ENCODE results near the gene OLIG1.

OLIG1 gene

GRCh38 chr21:33031152-33031911 lies 38.6 kb upstream of the OLIG1 start:
- DNase-seq, result no peak

GRCh38 chr21:33032434-33033047 lies 37.4 kb upstream of the OLIG1 start:
- DNase-seq, result no peak

GRCh38 chr21:33033094-33033951 lies 36.6 kb upstream of the OLIG1 start:
- DNase-seq, result no peak

GRCh38 chr21:33033961-33034413 lies 36.0 kb upstream of the OLIG1 start:
- DNase-seq, result no peak

GRCh38 chr21:33035147-33035546 lies 34.8 kb upstream of the OLIG1 start:
- no peak for DNase-seq

- no peak for DNase-seq
Observed at GRCh38 chr21:33036430-33037162, 33.3 kb upstream of the OLIG1 start.

- DNase-seq, result no peak
Observed at GRCh38 chr21:33037501-33037900, 32.4 kb upstream of the OLIG1 start.

- DNase-seq, result no peak
Observed at GRCh38 chr21:33039536-33039935, 30.4 kb upstream of the OLIG1 start.

- no peak for DNase-seq
Observed at GRCh38 chr21:33040215-33040614, 29.7 kb upstream of the OLIG1 start.

GRCh38 chr21:33041981-33042380 lies 28.0 kb upstream of the OLIG1 start:
- no peak for DNase-seq

- DNase-seq, result no peak
Observed at GRCh38 chr21:33042812-33043211, 27.1 kb upstream of the OLIG1 start.

- no peak for DNase-seq
Observed at GRCh38 chr21:33046455-33046854, 23.5 kb upstream of the OLIG1 start.

- no peak for DNase-seq
Observed at GRCh38 chr21:33047231-33047630, 22.7 kb upstream of the OLIG1 start.

- DNase-seq, result no peak
Observed at GRCh38 chr21:33051925-33052324, 18.0 kb upstream of the OLIG1 start.

- DNase-seq, result no peak
Observed at GRCh38 chr21:33053951-33054350, 16.0 kb upstream of the OLIG1 start.

- DNase-seq, result no peak
Observed at GRCh38 chr21:33055991-33056390, 13.9 kb upstream of the OLIG1 start.

GRCh38 chr21:33057385-33057940 lies 12.5 kb upstream of the OLIG1 start:
- no peak for DNase-seq

GRCh38 chr21:33058527-33058926 lies 11.4 kb upstream of the OLIG1 start:
- DNase-seq, result no peak

- no peak for DNase-seq
Observed at GRCh38 chr21:33058957-33059356, 11.0 kb upstream of the OLIG1 start.

GRCh38 chr21:33059380-33059841 lies 10.5 kb upstream of the OLIG1 start:
- DNase-seq, result no peak

- no peak for DNase-seq
Observed at GRCh38 chr21:33061233-33061632, 8.7 kb upstream of the OLIG1 start.

- DNase-seq, result no peak
Observed at GRCh38 chr21:33063375-33063883, 6.5 kb upstream of the OLIG1 start.
